HEK293T (cell line): ENCODE measurements around the gene VRK3.

ENCODE experiments used
- ARNT ChIP-seq: fragments of 450-650 bp; IDR thresholded peaks from 2 replicates; pipeline ENCODE4 v1.6.1; 2017; ENCODE audit warnings: mild to moderate bottlenecking
- CTBP1 ChIP-seq: fragments of 450-650 bp; IDR thresholded peaks from 2 replicates; pipeline ENCODE4 v1.6.1; 2016; ENCODE audit warnings: borderline replicate concordance
- FOXA1 ChIP-seq: fragments of 450-650 bp; IDR thresholded peaks from 2 replicates; pipeline ENCODE4 v1.6.1; 2016; ENCODE audit warnings: mild to moderate bottlenecking
- FOXM1 ChIP-seq: fragments of 450-650 bp; IDR thresholded peaks from 2 replicates; pipeline ENCODE4 v1.6.1; 2017; ENCODE audit warnings: mild to moderate bottlenecking, borderline replicate concordance
- HDGF ChIP-seq: fragments of 450-650 bp; IDR thresholded peaks from 2 replicates; pipeline ENCODE4 v1.6.1; 2017; ENCODE audit warnings: antibody characterized with exemption, borderline replicate concordance
- SP1 ChIP-seq: fragments of 450-650 bp; IDR thresholded peaks from 2 replicates; pipeline ENCODE4 v1.6.1; 2017
- TF ChIP-seq, protein P1 (sequence below): fragments of 450-650 bp; IDR thresholded peaks from 2 replicates; pipeline ENCODE4 v1.6.1; 2016

DNA sequence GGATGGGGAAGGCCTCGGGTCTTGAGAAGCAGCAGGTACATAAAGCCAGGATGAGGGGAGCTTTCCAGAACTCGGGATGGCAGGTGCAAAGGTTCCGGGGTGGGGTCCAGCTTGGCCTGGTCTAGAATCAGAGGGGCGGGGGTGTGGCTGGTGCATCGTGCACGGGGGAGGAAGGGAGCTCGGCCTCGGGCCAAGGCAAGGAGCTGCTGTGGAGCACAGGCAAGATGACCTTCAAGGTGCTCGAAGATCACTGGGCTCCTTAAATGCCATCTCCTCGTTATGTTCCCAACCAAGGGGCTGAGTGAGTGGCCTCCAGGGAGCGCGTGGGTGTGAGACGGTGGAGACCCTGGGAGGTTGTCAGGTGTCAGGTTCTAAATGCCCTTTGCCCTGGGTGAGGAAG lies 48.1 kb downstream of the VRK3 start:
- TF ChIP-seq CTBP1 (no peak), FOXM1 (no peak), SP1 (no peak), FOXA1 (no peak), ARNT (no peak), HDGF (no peak)
- TF ChIP-seq, protein P1, sequence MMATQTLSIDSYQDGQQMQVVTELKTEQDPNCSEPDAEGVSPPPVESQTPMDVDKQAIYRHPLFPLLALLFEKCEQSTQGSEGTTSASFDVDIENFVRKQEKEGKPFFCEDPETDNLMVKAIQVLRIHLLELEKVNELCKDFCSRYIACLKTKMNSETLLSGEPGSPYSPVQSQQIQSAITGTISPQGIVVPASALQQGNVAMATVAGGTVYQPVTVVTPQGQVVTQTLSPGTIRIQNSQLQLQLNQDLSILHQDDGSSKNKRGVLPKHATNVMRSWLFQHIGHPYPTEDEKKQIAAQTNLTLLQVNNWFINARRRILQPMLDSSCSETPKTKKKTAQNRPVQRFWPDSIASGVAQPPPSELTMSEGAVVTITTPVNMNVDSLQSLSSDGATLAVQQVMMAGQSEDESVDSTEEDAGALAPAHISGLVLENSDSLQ: no peak
